A673 (cell line): ENCODE data around the gene HIPK3.

Experiments used
- CTCF ChIP-seq: fragments of 300-800, 200-600 bp; sonication (generic); conservative IDR thresholded peaks from 2 replicates; pipeline ENCODE4 v1.5.1; 2017; ENCODE audit warnings: low read depth, mild to moderate bottlenecking, antibody characterized with exemption, low read length, moderate library complexity, mixed read lengths
- EZH2 ChIP-seq: fragments of 200-600 bp; sonication (generic); IDR thresholded peaks from 2 replicates; pipeline ENCODE4 v1.6.1; 2017; ENCODE audit warnings: borderline replicate concordance, low read depth, mild to moderate bottlenecking, mixed read lengths, antibody characterized with exemption, low read length; ENCODE audit not compliant: poor library complexity, severe bottlenecking

- TF ChIP-seq CTCF (no peak), EZH2 (no peak)
Observed at GRCh38 chr11:33350287-33350686, 93.1 kb downstream of the HIPK3 start.
